GM19438 (cell line): Measurements from ENCODE around the gene AGAP5.

Experiments used
- ATAC-seq: cut with Tn5 transposase; IDR thresholded peaks from one replicate; pipeline ENCODE4 v1.9.1; 2021; ENCODE audit warnings: low read depth; ENCODE audit not compliant: unreplicated experiment

AGAP5 gene

GRCh38 chr10:73634421-73634820, 63.5 kb downstream of the AGAP5 start:
- no peak for ATAC-seq

- ATAC-seq: no peak
These were observed 68.7 kb downstream of the AGAP5 start for GRCh38 chr10:73629165-73629564.

GRCh38 chr10:73628405-73628804, 69.5 kb downstream of the AGAP5 start:
- ATAC-seq: no peak

GRCh38 chr10:73627300-73627699, 70.6 kb downstream of the AGAP5 start:
- ATAC-seq: no peak

GRCh38 chr10:73625884-73626752, 71.8 kb downstream of the AGAP5 start:
- peak; percentile 96 for ATAC-seq

- ATAC-seq: peak; percentile 28
These were observed 72.7 kb downstream of the AGAP5 start for GRCh38 chr10:73625004-73625883.
